Activated B cell treated with CpG ODN at 0.5 μM for 24 hours (primary cell): ENCODE results near the gene LIG1. TPM values are rescaled to one million over a fixed set of nuclear protein-coding genes. Genes with fewer than 3 reads are reported as not detected.
A peak's percentile ranks its signal among the peaks of the same experiment; 100 is the strongest.

ENCODE experiments used
- ATAC-seq: fragments of 200-7000 bp; cut with Tn5 transposase; one replicate; pipeline ENCODE4 v1.10.0; 2021; ENCODE audit warnings: low read depth, mild to moderate bottlenecking, moderate library complexity
- CTCF ChIA-PET: fragments of 350-600 bp; sonication (Branson Sonifier 250); formaldehyde crosslinking; loops from one replicate; lab custom pipeline; 2021; ENCODE audit warnings: antibody characterized with exemption; lab: Charles Lee
- POLR2A ChIA-PET: fragments of 350-600 bp; sonication (Branson Sonifier 250); formaldehyde crosslinking; loops from one replicate; lab custom pipeline; 2021; ENCODE audit warnings: antibody characterized with exemption; lab: Charles Lee
- DNase-seq: peaks from one replicate; pipeline ENCODE4 v3.0.0; 2022
- H3K27ac Mint-ChIP-seq: one replicate; pipeline ENCODE4 v1.8.0; 2020; ENCODE audit warnings: mixed read lengths
- H3K27me3 Mint-ChIP-seq: one replicate; pipeline ENCODE4 v1.8.0; 2021; ENCODE audit warnings: mixed read lengths
- H3K36me3 Mint-ChIP-seq: one replicate; pipeline ENCODE4 v1.8.0; 2021; ENCODE audit warnings: low read depth, mixed read lengths
- H3K4me1 Mint-ChIP-seq: one replicate; pipeline ENCODE4 v1.8.0; 2021; ENCODE audit warnings: mixed read lengths
- H3K4me3 Mint-ChIP-seq: one replicate; pipeline ENCODE4 v1.8.0; 2020; ENCODE audit warnings: mild to moderate bottlenecking, mixed read lengths
- H3K9me3 Mint-ChIP-seq: one replicate; pipeline ENCODE4 v1.8.0; 2020; ENCODE audit warnings: mixed read lengths
- CTCF ChIP-seq: fragments of 200-600 bp; IDR thresholded peaks from one replicate; pipeline ENCODE4 v1.8.0; 2022; ENCODE audit warnings: antibody characterized with exemption, mild to moderate bottlenecking
- intact Hi-C: fragments of 100-400 bp; cut with micrococcal nuclease; formaldehyde crosslinking; loops from one replicate; pipeline ENCODE4 v1.15.1; 2024
- total RNA-seq: library from RNA; stranded (reverse); gene quantifications from 2 replicates; pipeline ENCODE4 v1.2.3, GENCODE V29; 2022

LIG1 gene
- total RNA-seq, 1 donor from 2014 or later, result 41.8 TPM

- intact Hi-C loops, result no loop called here
- Mint-ChIP-seq H3K27me3 (no peaks in the 10 kb centered on the region), H3K27ac (no peak overlapping the region), H3K36me3 (peaks cover 69% of the 10 kb centered on the region), H3K4me3 (no peak overlapping the region), H3K4me1 (peaks cover 20% of the 10 kb centered on the region), H3K9me3 (peaks cover 5% of the 10 kb centered on the region)
- ChIA-PET POLR2A (no interaction called here), CTCF (interaction anchor here (1.7 kb wide), 1 partner anchor 10 kb away, joined by 6 read pairs; the partner anchor contains the start of gene PLA2G4C)
- TF ChIP-seq CTCF, result no peak
- ATAC-seq (no peak), DNase-seq (no peak)
Measured at GRCh38 chr19:48121066-48121465, 49.1 kb downstream of the LIG1 start.

- DNase-seq (no peak), ATAC-seq (no peak)
- Mint-ChIP-seq H3K9me3 (peaks cover 5% of the 10 kb centered on the region), H3K4me3 (no peak overlapping the region), H3K4me1 (peaks cover 20% of the 10 kb centered on the region), H3K36me3 (peaks cover 69% of the 10 kb centered on the region), H3K27me3 (no peaks in the 10 kb centered on the region), H3K27ac (no peak overlapping the region)
- ChIA-PET POLR2A (no interaction called here), CTCF (interaction anchor here (1.7 kb wide), 1 partner anchor 10 kb away, joined by 6 read pairs; the partner anchor contains the start of gene PLA2G4C)
- no peak for TF ChIP-seq CTCF
- intact Hi-C loops, result no loop called here
Measured at GRCh38 chr19:48120505-48120904, 49.6 kb downstream of the LIG1 start.

- peaks cover 56% of the 10 kb centered on the region for H3K36me3 Mint-ChIP-seq
- intact Hi-C loops, result no loop called here
- peaks cover 19% of the 10 kb centered on the region for H3K4me1 Mint-ChIP-seq
- H3K4me3 Mint-ChIP-seq, result no peak overlapping the region
- no peak for DNase-seq
- ChIA-PET POLR2A (no interaction called here), CTCF (interaction anchor here (0.5 kb wide), 1 partner anchor 8 kb away, joined by 3 read pairs; the partner anchor contains the start of gene PLA2G4C)
- H3K27me3 Mint-ChIP-seq, result no peaks in the 10 kb centered on the region
- no peak for TF ChIP-seq CTCF
- peak overlapping the region; percentile 77 for H3K27ac Mint-ChIP-seq
- ATAC-seq, result no peak
- peaks cover 5% of the 10 kb centered on the region for H3K9me3 Mint-ChIP-seq
Measured at GRCh38 chr19:48118131-48118517, 52.0 kb downstream of the LIG1 start.

- ChIA-PET POLR2A (no interaction called here), CTCF (no interaction called here)
- H3K36me3 Mint-ChIP-seq, result peaks cover 53% of the 10 kb centered on the region
- H3K4me1 Mint-ChIP-seq, result peaks cover 19% of the 10 kb centered on the region
- no peak overlapping the region for H3K4me3 Mint-ChIP-seq
- H3K27ac Mint-ChIP-seq, result peak overlapping the region; percentile 77
- DNase-seq, result no peak
- intact Hi-C loops, result no loop called here
- peaks cover 5% of the 10 kb centered on the region for H3K9me3 Mint-ChIP-seq
- ATAC-seq, result no peak
- no peaks in the 10 kb centered on the region for H3K27me3 Mint-ChIP-seq
- TF ChIP-seq CTCF, result no peak
Measured at GRCh38 chr19:48117515-48118130, 52.5 kb downstream of the LIG1 start.

GRCh38 chr19:48113190-48113917, 56.8 kb downstream of the LIG1 start:
- Mint-ChIP-seq H3K27ac (peak overlapping the region; percentile 59), H3K36me3 (peaks cover 28% of the 10 kb centered on the region), H3K4me3 (no peak overlapping the region), H3K4me1 (peaks cover 19% of the 10 kb centered on the region), H3K27me3 (no peaks in the 10 kb centered on the region), H3K9me3 (no peaks in the 10 kb centered on the region)
- TF ChIP-seq CTCF, result no peak
- POLR2A ChIA-PET, result interaction anchor here (0.7 kb wide), 1 partner anchor 93 kb away, joined by 12 read pairs; no protein-coding TSS in a partner anchor
- ATAC-seq, result no peak
- intact Hi-C loops, result no loop called here
- CTCF ChIA-PET, result no interaction called here
- DNase-seq, result no peak
